22Rv1 (cell line): ENCODE data around the gene TAX1BP1.

ENCODE experiments used
- ZFX ChIP-seq: fragments of 450-650 bp; IDR thresholded peaks from 2 replicates; pipeline ENCODE4 v1.6.1; 2017; ENCODE audit warnings: antibody characterized with exemption, borderline replicate concordance
- TF ChIP-seq, protein P1 (sequence below): fragments of 450-650 bp; IDR thresholded peaks from 2 replicates; pipeline ENCODE4 v1.5.1; 2017; ENCODE audit warnings: mild to moderate bottlenecking

DNA sequence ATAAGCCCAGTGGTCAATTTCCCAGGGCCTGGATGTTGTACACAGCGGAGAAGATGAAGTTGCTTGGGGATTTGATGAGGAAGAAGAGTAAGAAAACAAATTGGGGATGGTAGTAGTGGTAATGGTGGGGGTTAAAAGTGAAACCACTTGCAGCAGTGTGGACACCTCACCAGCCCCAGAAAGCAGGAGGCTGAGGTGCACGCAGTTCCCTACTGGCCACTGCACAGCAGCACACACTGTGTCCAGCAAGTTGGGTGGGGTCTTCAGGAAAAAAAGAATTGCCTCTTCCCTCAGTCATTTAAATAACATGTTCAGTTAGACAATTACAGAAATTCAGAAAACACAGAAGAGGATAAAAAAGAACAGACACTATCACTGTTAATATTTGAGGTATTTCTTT lies 96.6 kb downstream of the TAX1BP1 start:
- TF ChIP-seq, protein P1, sequence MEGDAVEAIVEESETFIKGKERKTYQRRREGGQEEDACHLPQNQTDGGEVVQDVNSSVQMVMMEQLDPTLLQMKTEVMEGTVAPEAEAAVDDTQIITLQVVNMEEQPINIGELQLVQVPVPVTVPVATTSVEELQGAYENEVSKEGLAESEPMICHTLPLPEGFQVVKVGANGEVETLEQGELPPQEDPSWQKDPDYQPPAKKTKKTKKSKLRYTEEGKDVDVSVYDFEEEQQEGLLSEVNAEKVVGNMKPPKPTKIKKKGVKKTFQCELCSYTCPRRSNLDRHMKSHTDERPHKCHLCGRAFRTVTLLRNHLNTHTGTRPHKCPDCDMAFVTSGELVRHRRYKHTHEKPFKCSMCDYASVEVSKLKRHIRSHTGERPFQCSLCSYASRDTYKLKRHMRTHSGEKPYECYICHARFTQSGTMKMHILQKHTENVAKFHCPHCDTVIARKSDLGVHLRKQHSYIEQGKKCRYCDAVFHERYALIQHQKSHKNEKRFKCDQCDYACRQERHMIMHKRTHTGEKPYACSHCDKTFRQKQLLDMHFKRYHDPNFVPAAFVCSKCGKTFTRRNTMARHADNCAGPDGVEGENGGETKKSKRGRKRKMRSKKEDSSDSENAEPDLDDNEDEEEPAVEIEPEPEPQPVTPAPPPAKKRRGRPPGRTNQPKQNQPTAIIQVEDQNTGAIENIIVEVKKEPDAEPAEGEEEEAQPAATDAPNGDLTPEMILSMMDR, result no peak
- TF ChIP-seq ZFX, result no peak
